T-helper 2 cell treated with Interferon-gamma antibody and Interleukin-4, amounts not matched to agents 100 ng/mL and 5 ng/mL, for 36 hours (primary cell): ENCODE results near the gene TMEM87B. TPM values are rescaled to one million over a fixed set of nuclear protein-coding genes. Genes with fewer than 3 reads are reported as not detected.
"Not testable (repeated sequence)": the region's sequence is repeated elsewhere in the genome, so short reads cannot be mapped to it uniquely, and the experiment has no call there.

Experiments used
- intact Hi-C: fragments of 100-400 bp; cut with micrococcal nuclease; formaldehyde crosslinking; loops from one replicate; pipeline ENCODE4 v1.15.1; 2023
- total RNA-seq: library from RNA; stranded (reverse); gene quantifications from 2 replicates; pipeline ENCODE4 v1.2.3, GENCODE V29; 2022

The TMEM87B gene
- total RNA-seq, 1 donor from 2014 or later, result 18.3 TPM

DNA sequence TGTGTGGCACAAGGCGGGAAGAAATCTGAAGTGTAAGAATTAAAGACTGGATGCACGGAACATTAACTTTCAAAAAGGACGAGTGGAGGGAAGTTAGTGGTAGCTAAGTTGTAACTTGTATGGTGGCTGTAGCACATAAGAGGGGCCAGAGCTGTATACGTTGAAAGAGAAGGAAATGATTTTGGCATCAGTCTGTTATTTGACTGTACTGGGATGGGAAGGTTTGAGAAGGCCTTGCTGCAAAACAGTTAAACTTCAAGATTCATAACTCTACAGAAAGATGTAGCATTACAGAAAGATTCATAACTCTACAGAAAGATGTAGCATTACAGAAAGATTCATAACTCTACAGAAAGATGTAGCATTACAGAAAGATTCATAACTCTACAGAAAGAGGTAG lies 58.3 kb downstream of the TMEM87B start:
- intact Hi-C loops, result not testable (repeated sequence)

- intact Hi-C loops, result no loop called here
These were observed 63.1 kb downstream of the TMEM87B start for GRCh38 chr2:112118148-112118547.

- intact Hi-C loops, result loop anchor here (1.0 to 5.0 kb wide), 3 partner anchors 138 to 461 kb away; partner anchors contain the start of genes CHCHD5 and RGPD8
These were observed 66.7 kb downstream of the TMEM87B start for GRCh38 chr2:112121682-112122254.

- intact Hi-C loops, result no loop called here
These were observed 74.0 kb downstream of the TMEM87B start for GRCh38 chr2:112129060-112129459.

DNA sequence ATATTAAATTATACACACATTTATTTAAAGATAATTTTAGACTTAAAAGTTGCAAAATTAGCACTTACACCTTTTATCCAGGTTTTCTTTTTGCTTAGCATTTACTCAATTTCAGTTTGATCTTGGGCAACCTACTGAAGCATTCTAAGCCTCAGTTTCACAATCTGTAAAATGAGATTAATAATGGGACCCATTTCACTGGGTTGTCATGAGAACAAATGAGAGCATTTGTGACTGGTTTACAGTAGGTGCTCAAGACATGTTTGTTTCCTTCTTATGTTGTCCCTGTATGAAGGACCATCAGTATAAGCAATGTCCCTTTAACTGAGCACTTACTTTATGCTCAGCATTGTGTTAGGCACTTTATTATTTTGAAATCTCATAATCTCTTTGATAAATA lies 78.3 kb downstream of the TMEM87B start:
- intact Hi-C loops, result no loop called here

DNA sequence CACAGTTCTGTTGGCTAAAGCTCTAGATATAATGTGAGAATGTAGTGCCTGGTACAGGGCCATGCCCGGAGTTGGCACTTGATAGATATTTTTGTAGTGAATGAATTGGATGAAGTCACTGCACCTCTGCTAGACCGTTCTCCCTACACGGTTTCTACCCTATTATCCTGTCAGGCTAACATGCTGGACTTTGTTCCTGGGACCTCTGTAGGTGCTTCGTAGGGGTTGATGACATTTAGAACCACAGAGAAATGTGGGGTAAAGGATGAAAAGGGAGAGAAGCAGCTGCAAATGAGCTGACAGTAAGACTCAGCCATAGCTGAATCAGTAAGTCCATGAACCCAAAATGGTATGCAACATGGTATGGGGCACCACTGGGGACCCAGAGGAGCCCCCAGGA lies 79.1 kb downstream of the TMEM87B start:
- intact Hi-C loops, result no loop called here

DNA sequence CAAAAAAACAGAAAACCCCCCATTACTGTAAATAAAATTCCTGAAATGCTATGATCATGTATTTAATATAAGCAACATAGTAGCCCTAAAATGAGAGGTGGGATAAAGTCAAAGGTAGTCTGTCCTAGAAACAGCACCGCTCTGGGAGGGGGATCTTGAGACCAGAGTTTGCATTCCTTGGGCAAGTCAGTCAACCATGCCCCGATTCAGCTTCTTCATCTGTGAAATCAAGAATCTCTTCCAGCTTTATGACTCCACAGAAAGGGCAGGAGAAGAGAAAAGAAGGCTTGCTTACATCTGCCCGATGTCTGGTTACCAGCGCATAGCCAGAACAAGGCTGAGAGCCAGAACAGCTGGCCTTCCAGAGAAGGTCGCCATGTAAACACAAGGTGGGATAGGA lies 81.0 kb downstream of the TMEM87B start:
- intact Hi-C loops, result no loop called here

DNA sequence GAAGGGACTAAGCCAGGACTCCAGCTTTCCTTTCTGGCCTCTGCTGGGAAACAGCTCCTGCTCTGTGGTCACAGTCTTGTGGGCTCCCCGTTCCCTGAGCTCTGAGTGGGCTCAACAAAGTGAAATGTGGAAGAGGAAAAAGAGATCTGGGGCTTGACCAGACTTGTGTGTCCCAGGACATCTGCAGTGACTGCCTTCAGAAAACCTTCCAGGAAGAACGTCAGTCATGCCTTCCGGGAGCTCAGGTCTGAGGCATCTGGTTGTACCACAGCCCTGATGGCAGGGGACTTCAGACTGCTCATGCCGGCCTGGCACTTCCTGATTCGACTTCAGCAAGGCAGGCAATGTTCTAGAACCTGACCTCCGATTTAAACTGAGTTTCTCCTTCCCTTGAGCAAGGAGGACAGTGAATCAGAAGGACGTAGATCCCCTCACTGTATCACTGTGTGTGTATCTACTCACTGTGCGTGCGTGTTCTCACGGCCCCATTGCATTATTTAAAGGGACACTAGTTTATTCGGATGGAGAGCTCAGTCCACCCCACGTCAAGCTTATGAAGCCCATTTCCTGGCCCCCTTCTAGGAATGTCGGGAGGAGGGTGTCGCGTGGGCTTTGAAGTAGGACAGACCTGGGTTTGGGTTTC lies 82.6 kb downstream of the TMEM87B start:
- intact Hi-C loops, result no loop called here

- intact Hi-C loops, result no loop called here
These were observed 83.3 kb downstream of the TMEM87B start, which contains the start of gene FBLN7 for GRCh38 chr2:112138159-112139032. Gene FBLN7, plus strand, starts transcription at chr2:112138385. Its CDS starts 271 bp downstream, at chr2:112138656.

DNA sequence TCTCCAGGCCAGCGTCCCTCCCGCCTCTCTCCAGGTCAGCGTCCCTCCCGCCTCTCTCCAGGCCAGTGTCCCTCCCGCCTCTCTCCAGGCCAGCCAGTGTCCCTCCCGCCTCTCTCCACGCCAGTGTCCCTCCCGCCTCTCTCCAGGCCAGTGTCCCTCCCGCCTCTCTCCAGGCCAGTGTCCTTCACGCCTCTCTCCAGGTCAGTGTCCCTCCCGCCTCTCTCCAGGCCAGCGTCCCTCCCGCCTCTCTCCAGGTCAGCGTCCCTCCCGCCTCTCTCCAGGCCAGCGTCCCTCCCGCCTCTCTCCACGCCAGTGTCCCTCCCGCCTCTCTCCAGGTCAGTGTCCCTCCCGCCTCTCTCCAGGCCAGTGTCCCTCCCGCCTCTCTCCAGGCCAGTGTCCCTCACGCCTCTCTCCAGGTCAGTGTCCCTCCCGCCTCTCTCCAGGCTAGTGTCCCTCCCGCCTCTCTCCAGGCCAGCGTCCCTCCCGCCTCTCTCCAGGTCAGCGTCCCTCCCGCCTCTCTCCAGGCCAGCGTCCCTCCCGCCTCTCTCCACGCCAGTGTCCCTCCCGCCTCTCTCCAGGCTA lies 84.1 kb downstream of the TMEM87B start:
- intact Hi-C loops, result not testable (repeated sequence)

DNA sequence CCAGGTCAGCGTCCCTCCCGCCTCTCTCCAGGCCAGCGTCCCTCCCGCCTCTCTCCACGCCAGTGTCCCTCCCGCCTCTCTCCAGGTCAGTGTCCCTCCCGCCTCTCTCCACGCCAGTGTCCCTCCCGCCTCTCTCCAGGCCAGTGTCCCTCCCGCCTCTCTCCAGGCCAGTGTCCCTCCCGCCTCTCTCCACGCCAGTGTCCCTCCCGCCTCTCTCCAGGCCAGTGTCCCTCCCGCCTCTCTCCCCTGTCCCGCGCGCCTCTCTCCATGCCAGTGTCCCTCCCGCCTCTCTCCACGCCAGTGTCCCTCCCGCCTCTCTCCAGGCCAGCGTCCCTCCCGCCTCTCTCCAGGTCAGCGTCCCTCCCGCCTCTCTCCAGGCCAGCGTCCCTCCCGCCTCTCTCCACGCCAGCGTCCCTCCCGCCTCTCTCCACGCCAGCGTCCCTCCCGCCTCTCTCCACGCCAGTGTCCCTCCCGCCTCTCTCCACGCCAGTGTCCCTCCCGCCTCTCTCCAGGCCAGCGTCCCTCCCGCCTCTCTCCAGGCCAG lies 84.7 kb downstream of the TMEM87B start:
- intact Hi-C loops, result not testable (repeated sequence)

DNA sequence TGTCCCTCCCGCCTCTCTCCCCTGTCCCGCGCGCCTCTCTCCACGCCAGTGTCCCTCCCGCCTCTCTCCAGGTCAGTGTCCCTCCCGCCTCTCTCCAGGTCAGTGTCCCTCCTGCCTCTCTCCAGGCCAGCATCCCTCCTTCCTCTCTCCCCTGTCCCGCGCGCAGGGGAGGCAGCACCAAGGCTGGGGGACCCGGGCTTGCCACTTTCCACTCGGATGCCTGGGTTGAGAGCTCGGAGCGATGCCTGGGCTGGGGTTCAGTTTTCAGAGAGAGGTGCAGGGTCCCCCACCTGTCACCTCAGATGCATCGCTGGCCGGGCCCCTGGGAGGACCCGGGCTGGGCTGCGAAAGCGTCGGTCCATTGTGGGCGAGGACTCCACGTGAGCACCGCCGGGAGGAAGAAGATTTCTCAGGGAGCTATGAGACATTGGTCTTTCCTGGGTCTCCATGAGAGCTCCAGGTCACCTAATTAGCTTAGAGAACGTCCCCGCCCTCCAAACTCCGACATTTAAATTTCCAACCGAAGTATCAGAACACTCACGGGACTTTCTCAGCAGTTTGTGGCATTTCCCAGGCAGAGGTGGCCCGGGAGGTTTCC lies 85.2 kb downstream of the TMEM87B start:
- intact Hi-C loops, result no loop called here

DNA sequence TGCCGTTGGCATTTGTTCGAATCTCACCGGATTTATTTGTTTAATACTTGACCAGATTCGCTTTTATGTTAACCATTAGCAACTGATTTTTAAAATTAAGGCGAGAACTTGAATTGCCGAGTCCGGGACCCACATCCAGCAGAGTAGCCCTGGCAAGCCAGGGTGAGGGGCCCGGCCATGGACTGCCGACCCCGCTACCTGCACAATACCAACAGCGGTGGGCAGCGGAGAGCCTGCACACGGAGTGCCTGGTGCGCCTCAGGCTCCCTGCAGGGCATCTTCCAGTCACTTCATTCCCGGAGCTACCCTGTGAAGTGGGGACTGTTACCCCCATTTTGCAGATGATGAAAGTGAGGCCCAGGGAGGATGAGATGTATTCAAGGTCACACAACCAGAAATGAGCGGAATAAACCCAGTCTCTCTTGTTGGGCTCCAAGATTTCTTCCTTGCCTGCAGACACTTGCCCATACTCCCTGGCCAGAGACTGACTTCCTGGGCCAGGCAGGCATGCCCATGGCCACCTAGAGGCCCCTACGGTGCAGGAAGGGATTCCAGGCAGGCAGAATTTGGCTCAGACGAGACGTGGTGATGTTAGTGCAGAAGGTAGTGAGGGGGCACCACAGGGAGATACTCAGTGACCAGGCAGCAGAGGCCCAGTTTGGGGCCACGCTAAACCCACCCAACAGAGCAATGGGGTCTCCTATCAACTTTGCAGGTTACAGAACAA lies 86.0 kb downstream of the TMEM87B start:
- intact Hi-C loops, result no loop called here

GRCh38 chr2:112141626-112142007 lies 86.5 kb downstream of the TMEM87B start:
- intact Hi-C loops, result no loop called here

DNA sequence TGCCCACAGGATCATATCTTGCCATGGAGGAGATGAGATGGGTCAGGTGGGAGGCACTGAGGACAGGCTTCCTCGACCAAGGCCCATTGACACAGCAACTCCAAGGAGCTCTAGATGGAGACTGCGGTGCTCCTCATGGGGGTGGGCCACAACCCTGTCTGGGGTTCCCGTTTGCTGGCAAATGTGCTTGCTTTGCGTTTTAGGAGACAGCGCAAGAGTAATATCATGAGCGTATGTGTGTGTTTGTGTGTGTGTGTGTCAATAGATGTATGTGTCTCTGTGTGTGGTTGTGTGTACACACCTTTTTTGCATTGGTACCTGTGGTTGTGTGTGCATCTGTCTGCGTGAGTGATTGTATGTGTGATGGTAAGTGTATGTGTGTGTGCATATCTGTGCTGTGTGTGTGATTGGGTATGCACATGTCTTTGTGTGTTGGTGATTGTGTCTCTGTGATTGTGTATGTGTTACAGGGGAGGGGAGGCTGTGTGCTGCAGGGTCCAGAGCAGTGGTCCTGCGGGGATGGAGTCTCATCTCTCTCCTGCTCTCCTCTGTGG lies 87.5 kb downstream of the TMEM87B start:
- intact Hi-C loops, result no loop called here

DNA sequence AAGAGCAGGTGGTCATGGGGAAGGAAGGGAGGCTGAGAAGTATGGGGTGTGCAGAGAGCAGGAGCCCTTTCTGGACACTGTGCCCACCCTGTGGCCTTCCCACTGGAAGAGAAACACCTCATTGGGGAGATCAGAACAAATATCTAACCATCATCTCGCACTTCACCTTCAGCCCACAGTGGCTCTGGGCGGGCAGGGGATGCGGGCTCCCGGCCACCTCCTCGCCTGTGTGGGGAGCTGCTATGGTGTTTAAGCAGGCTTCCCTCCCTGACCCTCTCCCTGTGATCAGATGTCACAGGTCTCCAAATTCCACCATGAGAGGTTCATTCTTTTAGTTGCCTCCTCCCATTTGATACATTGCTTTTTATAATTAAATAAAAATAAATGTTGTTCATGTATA lies 88.1 kb downstream of the TMEM87B start:
- intact Hi-C loops, result no loop called here

- intact Hi-C loops, result no loop called here
These were observed 89.9 kb downstream of the TMEM87B start for GRCh38 chr2:112144966-112145365.

- intact Hi-C loops, result no loop called here
These were observed 92.5 kb downstream of the TMEM87B start for GRCh38 chr2:112147382-112148168.

DNA sequence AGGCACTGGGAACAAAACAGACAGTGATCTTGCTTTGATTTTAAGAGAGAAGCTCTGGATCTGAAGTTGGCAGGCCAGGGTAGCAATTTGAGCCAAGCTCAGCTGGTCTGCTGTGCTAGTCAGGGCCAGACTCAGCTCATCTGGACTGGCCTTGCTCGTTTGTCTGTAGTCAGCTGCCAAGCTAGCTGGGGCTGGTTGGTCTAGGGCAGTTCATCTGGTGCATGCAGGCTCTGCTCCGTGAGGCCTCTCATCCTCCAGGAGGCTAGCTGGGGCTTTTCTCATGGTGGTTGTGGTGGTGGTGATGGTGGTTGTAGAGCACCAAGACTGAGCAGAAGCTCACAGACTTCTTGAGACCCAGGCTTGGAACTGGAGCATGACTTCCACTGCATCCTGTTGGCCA lies 93.4 kb downstream of the TMEM87B start:
- intact Hi-C loops, result no loop called here
